ENCODE results near the gene NFIB. TPM values are rescaled to one million over a fixed set of nuclear protein-coding genes. Genes with fewer than 3 reads are reported as not detected.

NFIB gene
- polyA plus RNA-seq, 1 of the 3 experiments (the other 2 are of a cell fraction) = 9.2 TPM

DNA sequence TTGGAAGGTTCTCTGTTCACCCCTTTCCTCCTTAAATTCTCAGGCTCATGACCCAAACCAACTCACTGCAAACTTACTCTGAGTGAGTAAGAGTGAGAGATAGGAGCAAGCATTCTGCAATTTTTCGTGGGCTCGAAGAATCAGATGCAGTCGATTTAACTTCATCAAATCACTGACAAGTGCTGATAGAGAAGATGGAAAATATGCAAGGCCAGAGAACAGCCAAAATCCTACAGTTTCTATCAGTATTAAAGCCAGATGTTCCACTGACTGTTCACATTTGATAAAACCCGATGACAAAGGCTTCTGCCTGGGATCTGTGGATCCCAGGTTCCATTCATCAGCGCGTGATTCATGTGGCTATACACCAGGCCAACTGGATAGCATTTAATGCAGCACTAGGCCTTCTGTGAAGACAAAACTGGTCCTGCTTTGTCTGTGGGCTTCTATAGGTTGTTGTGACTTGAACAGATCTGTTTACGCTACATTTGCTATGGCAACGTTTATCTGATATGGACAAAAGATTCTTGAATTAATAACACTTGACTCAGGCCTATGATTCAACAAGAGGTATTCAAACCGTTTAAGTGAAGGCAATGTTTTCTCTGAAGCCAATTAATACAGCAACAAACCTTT is 251.2 kb downstream of the NFIB start:
- H4K20me1 ChIP-seq (ENCODE audit: insufficient read depth) = no peaks in the 10 kb centered on the region
- no peaks in the 10 kb centered on the region for H3K79me2 ChIP-seq (ENCODE audit: insufficient read depth)
- no peaks in the 10 kb centered on the region for H3K9me2 ChIP-seq
- no peaks in the 10 kb centered on the region for H3K36me3 ChIP-seq (replicated peaks in 1 of 2; ENCODE audit: control insufficient read depth in 1 of 2, insufficient read depth in 2 of 2, low read length in 1 of 2)
- 12% methylated on average over 7 of the region's 9 CpGs for WGBS (ENCODE audit: low lambda C conversion rate)
- H3K4me1 ChIP-seq (ENCODE audit: control insufficient read depth in 1 of 2, insufficient read depth in 2 of 2, low read depth in 1 of 2, low read length in 1 of 2) = peaks cover 13 to 35% of the 10 kb centered on the region in 2 experiments
- H3K9me3 ChIP-seq = no peaks in the 10 kb centered on the region
- H3K4me2 ChIP-seq = peak overlapping the region; percentile 18; the same call in 1 of the 2 replicates
- H3K27me3 ChIP-seq (ENCODE audit: insufficient read depth) = no peaks in the 10 kb centered on the region
- peak overlapping the region; percentile 11; the same call in 1 of the 2 replicates for H2AFZ ChIP-seq (ENCODE audit: low read depth)
- POLR2A ChIA-PET = no interaction called here
- peak overlapping the region; percentile 82 to 95 for H3K27ac ChIP-seq (ENCODE audit: low read depth in 2 of 2, low read length in 1 of 2)
- peak overlapping the region; percentile 20; the same call in 1 of the 2 replicates for H3K9ac ChIP-seq
- no peak overlapping the region for H3K4me3 ChIP-seq (ENCODE audit: low read depth in 2 of 2, low read length in 1 of 2)
- CTCF ChIA-PET = interaction anchor here (0.8 to 1.4 kb wide), 3 partner anchors 11 to 635 kb away, joined by 3 to 5 read pairs (median 3); no protein-coding TSS in a partner anchor
- peak; percentile 53 for DNase-seq
- H3F3A ChIP-seq (replicated peaks; ENCODE audit: insufficient read depth) = peaks cover 13% of the 10 kb centered on the region
- TF ChIP-seq POLR2AphosphoS5 (IDR thresholded peaks at IDR 0.05; ENCODE audit: low read depth, low read length) (peak; percentile 81), NRF1 (IDR thresholded peaks at IDR 0.05; ENCODE audit: low read depth, low read length) (no peak), GATA2 (CRISPR knock-in tag; IDR thresholded peaks at IDR 0.05) (peak; percentile 69), JUND (IDR thresholded peaks at IDR 0.05) (peak; percentile 78), MXI1 (IDR thresholded peaks at IDR 0.05; ENCODE audit: low read depth, low read length) (peak; percentile 82; the same call in 1 of the 2 replicates), ELF1 (IDR thresholded peaks at IDR 0.05) (no peak), FOXJ3 (CRISPR knock-in tag; IDR thresholded peaks at IDR 0.05) (no peak), GABPA (IDR thresholded peaks at IDR 0.05; ENCODE audit: low read depth) (no peak), FOXM1 (IDR thresholded peaks at IDR 0.05; ENCODE audit: low read depth) (peak; percentile 34), SMC3 (IDR thresholded peaks at IDR 0.05; ENCODE audit: low read depth, low read length) (no peak), RXRA (IDR thresholded peaks at IDR 0.05; ENCODE audit: borderline replicate concordance, low read depth) (peak; percentile 81; the same call in 1 of the 2 replicates), RFX5 (IDR thresholded peaks at IDR 0.05; ENCODE audit: low read length) (no peak), YY1 (IDR thresholded peaks at IDR 0.05; ENCODE audit: low read depth) (no peak), TEAD4 (IDR thresholded peaks at IDR 0.05; ENCODE audit: borderline replicate concordance, insufficient read depth) (peak; percentile 84), TCF12 (IDR thresholded peaks at IDR 0.05) (peak; percentile 99), EP300 (IDR thresholded peaks at IDR 0.05; ENCODE audit: borderline replicate concordance in 1 of 2, low read depth in 1 of 2, low read length in 1 of 2) (peak; percentile 92 to 93), EZH2phosphoT487 (IDR thresholded peaks at IDR 0.05; ENCODE audit: borderline replicate concordance, low read depth) (no peak), SIN3A (IDR thresholded peaks at IDR 0.05; ENCODE audit: borderline replicate concordance, low read depth, low read length) (no peak), RCOR1 (IDR thresholded peaks at IDR 0.05; ENCODE audit: low read length) (peak; percentile 95)
- TF ChIP-seq, protein P1, sequence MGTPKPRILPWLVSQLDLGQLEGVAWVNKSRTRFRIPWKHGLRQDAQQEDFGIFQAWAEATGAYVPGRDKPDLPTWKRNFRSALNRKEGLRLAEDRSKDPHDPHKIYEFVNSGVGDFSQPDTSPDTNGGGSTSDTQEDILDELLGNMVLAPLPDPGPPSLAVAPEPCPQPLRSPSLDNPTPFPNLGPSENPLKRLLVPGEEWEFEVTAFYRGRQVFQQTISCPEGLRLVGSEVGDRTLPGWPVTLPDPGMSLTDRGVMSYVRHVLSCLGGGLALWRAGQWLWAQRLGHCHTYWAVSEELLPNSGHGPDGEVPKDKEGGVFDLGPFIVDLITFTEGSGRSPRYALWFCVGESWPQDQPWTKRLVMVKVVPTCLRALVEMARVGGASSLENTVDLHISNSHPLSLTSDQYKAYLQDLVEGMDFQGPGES (IDR thresholded peaks at IDR 0.05; ENCODE audit: low read depth, low read length) = no peak
- TF ChIP-seq, protein P2, sequence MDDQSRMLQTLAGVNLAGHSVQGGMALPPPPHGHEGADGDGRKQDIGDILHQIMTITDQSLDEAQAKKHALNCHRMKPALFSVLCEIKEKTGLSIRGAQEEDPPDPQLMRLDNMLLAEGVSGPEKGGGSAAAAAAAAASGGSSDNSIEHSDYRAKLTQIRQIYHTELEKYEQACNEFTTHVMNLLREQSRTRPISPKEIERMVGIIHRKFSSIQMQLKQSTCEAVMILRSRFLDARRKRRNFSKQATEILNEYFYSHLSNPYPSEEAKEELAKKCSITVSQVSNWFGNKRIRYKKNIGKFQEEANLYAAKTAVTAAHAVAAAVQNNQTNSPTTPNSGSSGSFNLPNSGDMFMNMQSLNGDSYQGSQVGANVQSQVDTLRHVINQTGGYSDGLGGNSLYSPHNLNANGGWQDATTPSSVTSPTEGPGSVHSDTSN (IDR thresholded peaks at IDR 0.05) = peak; percentile 94
- TF ChIP-seq, protein P3, sequence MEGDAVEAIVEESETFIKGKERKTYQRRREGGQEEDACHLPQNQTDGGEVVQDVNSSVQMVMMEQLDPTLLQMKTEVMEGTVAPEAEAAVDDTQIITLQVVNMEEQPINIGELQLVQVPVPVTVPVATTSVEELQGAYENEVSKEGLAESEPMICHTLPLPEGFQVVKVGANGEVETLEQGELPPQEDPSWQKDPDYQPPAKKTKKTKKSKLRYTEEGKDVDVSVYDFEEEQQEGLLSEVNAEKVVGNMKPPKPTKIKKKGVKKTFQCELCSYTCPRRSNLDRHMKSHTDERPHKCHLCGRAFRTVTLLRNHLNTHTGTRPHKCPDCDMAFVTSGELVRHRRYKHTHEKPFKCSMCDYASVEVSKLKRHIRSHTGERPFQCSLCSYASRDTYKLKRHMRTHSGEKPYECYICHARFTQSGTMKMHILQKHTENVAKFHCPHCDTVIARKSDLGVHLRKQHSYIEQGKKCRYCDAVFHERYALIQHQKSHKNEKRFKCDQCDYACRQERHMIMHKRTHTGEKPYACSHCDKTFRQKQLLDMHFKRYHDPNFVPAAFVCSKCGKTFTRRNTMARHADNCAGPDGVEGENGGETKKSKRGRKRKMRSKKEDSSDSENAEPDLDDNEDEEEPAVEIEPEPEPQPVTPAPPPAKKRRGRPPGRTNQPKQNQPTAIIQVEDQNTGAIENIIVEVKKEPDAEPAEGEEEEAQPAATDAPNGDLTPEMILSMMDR (IDR thresholded peaks at IDR 0.05) = no peak
- TF ChIP-seq, protein P4, sequence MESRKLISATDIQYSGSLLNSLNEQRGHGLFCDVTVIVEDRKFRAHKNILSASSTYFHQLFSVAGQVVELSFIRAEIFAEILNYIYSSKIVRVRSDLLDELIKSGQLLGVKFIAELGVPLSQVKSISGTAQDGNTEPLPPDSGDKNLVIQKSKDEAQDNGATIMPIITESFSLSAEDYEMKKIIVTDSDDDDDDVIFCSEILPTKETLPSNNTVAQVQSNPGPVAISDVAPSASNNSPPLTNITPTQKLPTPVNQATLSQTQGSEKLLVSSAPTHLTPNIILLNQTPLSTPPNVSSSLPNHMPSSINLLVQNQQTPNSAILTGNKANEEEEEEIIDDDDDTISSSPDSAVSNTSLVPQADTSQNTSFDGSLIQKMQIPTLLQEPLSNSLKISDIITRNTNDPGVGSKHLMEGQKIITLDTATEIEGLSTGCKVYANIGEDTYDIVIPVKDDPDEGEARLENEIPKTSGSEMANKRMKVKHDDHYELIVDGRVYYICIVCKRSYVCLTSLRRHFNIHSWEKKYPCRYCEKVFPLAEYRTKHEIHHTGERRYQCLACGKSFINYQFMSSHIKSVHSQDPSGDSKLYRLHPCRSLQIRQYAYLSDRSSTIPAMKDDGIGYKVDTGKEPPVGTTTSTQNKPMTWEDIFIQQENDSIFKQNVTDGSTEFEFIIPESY (IDR thresholded peaks at IDR 0.05; ENCODE audit: borderline replicate concordance, low read depth) = 0 out of 2 replicates have a peak, but pooled peaks have one; percentile 65
- TF ChIP-seq, protein P5, sequence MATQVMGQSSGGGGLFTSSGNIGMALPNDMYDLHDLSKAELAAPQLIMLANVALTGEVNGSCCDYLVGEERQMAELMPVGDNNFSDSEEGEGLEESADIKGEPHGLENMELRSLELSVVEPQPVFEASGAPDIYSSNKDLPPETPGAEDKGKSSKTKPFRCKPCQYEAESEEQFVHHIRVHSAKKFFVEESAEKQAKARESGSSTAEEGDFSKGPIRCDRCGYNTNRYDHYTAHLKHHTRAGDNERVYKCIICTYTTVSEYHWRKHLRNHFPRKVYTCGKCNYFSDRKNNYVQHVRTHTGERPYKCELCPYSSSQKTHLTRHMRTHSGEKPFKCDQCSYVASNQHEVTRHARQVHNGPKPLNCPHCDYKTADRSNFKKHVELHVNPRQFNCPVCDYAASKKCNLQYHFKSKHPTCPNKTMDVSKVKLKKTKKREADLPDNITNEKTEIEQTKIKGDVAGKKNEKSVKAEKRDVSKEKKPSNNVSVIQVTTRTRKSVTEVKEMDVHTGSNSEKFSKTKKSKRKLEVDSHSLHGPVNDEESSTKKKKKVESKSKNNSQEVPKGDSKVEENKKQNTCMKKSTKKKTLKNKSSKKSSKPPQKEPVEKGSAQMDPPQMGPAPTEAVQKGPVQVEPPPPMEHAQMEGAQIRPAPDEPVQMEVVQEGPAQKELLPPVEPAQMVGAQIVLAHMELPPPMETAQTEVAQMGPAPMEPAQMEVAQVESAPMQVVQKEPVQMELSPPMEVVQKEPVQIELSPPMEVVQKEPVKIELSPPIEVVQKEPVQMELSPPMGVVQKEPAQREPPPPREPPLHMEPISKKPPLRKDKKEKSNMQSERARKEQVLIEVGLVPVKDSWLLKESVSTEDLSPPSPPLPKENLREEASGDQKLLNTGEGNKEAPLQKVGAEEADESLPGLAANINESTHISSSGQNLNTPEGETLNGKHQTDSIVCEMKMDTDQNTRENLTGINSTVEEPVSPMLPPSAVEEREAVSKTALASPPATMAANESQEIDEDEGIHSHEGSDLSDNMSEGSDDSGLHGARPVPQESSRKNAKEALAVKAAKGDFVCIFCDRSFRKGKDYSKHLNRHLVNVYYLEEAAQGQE (IDR thresholded peaks at IDR 0.05; ENCODE audit: low read depth, low read length) = no peak; the same call in 1 of the 2 replicates

Data from SK-N-SH (cell line).